IPS-20b (cell line): ENCODE data around the gene RPS2.
"Not testable (repeated sequence)": the region's sequence is repeated elsewhere in the genome, so short reads cannot be mapped to it uniquely, and the experiment has no call there.

Experiments used
- H3K27ac ChIP-seq: one replicate; pipeline ENCODE4 v1.5.1; 2013; ENCODE audit warnings: low read length
- H3K27me3 ChIP-seq: 2 replicates; pipeline ENCODE4 v1.6.1; 2013; ENCODE audit warnings: mild to moderate bottlenecking, low read length, inconsistent platforms; ENCODE audit not compliant: insufficient read depth
- H3K36me3 ChIP-seq: 2 replicates; pipeline ENCODE4 v1.6.1; 2013; ENCODE audit warnings: low read depth, mild to moderate bottlenecking, inconsistent platforms, low read length, moderate library complexity; ENCODE audit not compliant: insufficient read depth
- H3K4me1 ChIP-seq: 2 replicates; pipeline ENCODE4 v1.6.1; 2013; ENCODE audit warnings: mild to moderate bottlenecking, control low read depth, inconsistent platforms, low read length, moderate library complexity; ENCODE audit not compliant: insufficient read depth
- H3K4me3 ChIP-seq: 2 replicates; pipeline ENCODE4 v1.5.1; 2013; ENCODE audit warnings: mild to moderate bottlenecking, low read length, inconsistent platforms
- H3K9ac ChIP-seq: 2 replicates; pipeline ENCODE4 v1.6.1; 2013; ENCODE audit warnings: low read depth, mild to moderate bottlenecking, inconsistent platforms, low read length, moderate library complexity
- H3K9me3 ChIP-seq: 2 replicates; pipeline ENCODE4 v1.6.1; 2013; ENCODE audit warnings: mild to moderate bottlenecking, low read depth, low read length, inconsistent platforms; ENCODE audit not compliant: insufficient read depth

Gene RPS2

DNA sequence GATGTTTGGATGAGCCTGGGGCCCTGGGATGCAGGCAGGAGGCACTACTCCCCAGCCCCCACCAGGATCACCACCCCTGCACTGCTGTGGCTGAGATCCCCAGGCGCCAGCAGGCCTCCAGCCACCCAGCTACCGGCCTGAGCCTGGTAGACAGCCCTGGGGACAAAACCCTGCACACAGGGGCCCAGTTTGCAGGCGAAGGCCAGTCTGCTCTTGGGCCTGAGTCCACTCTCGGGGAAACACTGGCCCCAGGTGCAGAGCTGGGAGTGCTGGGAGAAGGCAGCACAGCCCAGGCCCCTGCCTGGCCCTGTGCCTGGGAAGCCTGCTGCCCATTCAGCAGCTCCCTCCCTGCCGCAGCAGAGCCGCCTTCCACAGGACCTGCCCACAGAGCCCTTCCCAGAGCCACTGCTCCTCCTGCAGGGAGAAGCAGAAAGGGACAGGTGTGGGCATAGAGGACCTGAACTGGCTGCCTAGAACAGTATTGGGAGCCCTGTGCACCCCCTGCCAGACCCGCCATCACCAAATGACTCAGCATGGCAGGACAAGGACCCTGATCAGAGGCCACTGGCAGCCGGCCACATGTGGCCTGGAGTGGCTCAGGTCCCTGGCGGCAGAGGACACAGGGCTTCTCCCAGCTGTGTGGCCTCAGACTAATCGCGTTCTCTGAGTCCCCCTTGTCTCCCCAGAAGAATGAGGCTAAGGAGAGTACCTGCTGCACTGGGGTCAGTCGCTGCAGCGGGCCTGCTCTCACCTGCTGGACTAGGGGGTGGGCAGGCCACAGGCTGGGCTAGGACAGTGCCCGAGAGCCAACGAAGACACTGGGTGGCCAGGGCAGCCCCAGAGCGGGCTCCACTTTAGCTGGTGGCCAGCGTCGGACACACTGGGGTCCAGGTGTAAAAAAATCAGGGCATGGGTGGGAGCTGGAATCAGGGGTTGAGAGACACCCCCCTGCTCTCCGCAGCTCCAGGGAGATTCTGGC, 32.3 kb downstream of the RPS2 start:
- Histone ChIP-seq H3K36me3 (no peaks in the 10 kb centered on the region), H3K9ac (no peak overlapping the region), H3K4me3 (no peak overlapping the region), H3K4me1 (no peaks in the 10 kb centered on the region), H3K9me3 (no peaks in the 10 kb centered on the region), H3K27me3 (peaks cover 15% of the 10 kb centered on the region), H3K27ac (no peak overlapping the region)

DNA sequence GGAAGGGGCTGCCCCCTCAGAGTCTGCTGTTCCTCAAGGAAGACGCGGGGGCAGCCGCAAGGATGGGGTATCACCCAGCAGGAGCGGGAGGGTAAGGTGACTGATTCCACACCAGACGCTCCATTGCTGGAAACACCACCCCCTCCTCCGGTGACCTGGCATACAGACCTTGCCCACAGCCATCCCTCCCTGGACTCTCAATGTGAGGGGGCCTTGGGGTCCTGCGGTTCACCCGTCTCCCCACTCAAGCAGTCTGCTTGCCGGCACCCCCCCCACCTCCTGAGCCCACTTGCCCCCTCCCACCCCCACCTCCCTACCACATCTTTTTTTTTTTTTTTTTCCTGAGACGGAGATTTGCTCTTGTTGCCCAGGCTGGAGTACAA, 34.3 kb downstream of the RPS2 start:
- H3K4me1 ChIP-seq, result 0 out of 2 replicates have a peak, but pooled peaks cover 2% of the 10 kb centered on the region
- no peak overlapping the region for H3K27ac ChIP-seq
- no peaks in the 10 kb centered on the region for H3K36me3 ChIP-seq
- no peak overlapping the region for H3K4me3 ChIP-seq
- no peak overlapping the region for H3K9ac ChIP-seq
- H3K27me3 ChIP-seq, result peaks cover 19% of the 10 kb centered on the region
- H3K9me3 ChIP-seq, result no peaks in the 10 kb centered on the region

DNA sequence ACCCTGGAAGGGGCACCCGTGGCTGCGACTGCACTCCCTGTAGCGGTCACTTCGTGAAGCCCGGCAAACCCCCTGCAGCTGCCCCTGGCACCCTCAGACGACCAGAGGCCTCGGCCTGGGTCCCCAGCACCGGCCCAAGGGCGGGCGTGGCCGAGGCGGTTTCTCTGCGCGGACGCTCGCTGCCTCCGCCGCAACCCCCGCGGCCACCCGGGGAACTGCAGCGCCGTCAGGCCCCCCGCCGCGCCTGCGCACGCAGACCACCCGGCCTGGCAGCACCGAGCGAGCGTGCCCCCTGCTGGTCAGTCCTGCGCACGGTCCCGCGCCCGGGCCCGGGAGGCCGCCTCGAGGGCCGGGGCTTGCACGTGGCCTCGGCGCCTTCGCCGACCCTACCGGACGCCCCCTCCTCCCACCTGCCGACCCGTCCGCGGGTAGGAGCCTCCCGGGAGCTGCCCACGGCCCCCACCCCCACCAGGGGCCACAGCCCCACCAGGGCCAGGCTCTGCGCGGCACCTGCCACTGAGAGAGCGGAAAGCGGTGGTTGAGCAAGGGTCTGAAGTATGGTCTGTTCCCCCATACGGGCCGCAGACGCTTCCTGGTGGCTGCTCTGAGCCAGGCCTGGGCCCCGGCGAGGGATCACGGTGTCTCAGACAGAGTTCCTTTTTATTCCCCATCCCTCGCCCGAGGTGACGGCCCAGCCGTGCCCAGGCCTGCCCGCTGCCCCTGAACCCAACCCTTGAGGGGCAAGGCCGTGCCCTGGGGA, 34.9 kb downstream of the RPS2 start:
- H3K4me1 ChIP-seq, result 0 out of 2 replicates have a peak, but pooled peaks cover 2% of the 10 kb centered on the region
- H3K9me3 ChIP-seq, result no peaks in the 10 kb centered on the region
- H3K27ac ChIP-seq, result no peak overlapping the region
- no peaks in the 10 kb centered on the region for H3K36me3 ChIP-seq
- H3K27me3 ChIP-seq, result peaks cover 23% of the 10 kb centered on the region
- H3K9ac ChIP-seq, result no peak overlapping the region
- H3K4me3 ChIP-seq, result peak overlapping the region; percentile 30; the same call in 1 of the 2 replicates

DNA sequence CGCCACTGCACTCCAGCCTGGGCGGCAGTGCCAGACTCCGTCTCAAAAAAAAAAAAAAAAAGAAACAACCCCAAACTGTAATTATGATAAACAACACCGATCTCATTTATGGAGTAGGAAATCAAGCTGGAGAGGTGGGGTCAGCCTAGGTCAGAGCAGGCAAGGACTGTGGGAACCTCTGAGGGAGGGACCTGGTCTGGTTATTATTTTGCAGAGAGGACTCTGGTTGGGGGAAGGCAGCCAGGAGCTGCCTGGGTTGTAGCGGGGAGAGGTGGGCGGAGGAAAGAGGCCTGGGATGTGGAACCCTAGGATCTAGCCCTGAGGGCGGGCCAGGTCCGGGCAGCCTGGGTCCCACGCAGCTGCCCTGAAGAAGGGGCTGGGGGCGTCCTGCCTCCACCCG, 35.5 kb downstream of the RPS2 start:
- H3K36me3 ChIP-seq, result no peaks in the 10 kb centered on the region
- peak overlapping the region; percentile 30; the same call in 1 of the 2 replicates for H3K4me3 ChIP-seq
- H3K9me3 ChIP-seq, result no peaks in the 10 kb centered on the region
- no peak overlapping the region for H3K9ac ChIP-seq
- H3K27me3 ChIP-seq, result peaks cover 29% of the 10 kb centered on the region
- H3K4me1 ChIP-seq, result 0 out of 2 replicates have a peak, but pooled peaks cover 2% of the 10 kb centered on the region
- H3K27ac ChIP-seq, result no peak overlapping the region

DNA sequence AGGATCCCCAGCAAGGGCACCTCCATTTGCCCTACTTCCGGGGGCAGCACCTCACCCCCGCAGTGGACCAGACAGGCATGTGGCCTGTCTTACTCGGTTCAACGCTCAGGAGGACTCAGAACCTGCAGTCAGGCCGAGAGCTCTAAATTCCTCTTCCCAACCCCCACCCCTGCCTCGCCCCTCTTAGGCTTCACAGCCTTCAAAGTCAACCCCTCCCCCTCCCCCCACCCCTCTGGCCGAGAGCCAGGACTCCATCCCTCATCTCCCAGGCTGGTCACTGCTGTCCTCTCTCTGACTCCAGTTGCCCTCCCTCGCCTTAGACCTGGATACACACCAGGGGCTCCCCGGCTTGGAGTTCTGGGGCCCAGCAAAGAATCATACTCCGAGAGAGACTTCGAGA, 38.4 kb downstream of the RPS2 start:
- no peaks in the 10 kb centered on the region for H3K9me3 ChIP-seq
- peaks cover 2% of the 10 kb centered on the region; the same call in 1 of the 2 replicates for H3K4me1 ChIP-seq
- no peaks in the 10 kb centered on the region for H3K36me3 ChIP-seq
- no peak overlapping the region for H3K9ac ChIP-seq
- H3K4me3 ChIP-seq, result no peak overlapping the region
- H3K27ac ChIP-seq, result no peak overlapping the region
- peaks cover 57% of the 10 kb centered on the region for H3K27me3 ChIP-seq

DNA sequence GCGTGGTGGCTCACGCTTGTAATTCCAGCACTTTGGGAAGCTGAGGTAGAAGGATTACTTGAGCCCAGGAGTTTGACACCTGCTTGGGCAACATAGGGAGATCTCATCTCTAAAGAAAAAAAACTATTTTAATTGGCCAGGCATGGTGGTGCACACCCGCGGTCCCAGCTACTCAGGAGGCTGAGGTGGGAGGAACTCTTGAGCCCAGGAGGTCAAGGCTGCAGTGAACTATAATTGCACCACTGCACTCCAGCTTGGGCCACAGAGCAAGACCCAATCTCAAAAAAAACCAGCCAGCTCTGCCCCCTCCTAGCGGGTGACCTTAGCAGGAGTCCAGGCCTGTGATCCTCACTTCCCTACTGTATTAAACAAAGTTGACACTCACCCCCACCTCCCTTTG, 40.5 kb downstream of the RPS2 start:
- Histone ChIP-seq H3K9ac (no peak overlapping the region), H3K36me3 (no peaks in the 10 kb centered on the region), H3K4me3 (no peak overlapping the region), H3K9me3 (no peaks in the 10 kb centered on the region), H3K4me1 (peaks cover 2% of the 10 kb centered on the region; the same call in 1 of the 2 replicates), H3K27ac (no peak overlapping the region), H3K27me3 (peaks cover 64% of the 10 kb centered on the region)

DNA sequence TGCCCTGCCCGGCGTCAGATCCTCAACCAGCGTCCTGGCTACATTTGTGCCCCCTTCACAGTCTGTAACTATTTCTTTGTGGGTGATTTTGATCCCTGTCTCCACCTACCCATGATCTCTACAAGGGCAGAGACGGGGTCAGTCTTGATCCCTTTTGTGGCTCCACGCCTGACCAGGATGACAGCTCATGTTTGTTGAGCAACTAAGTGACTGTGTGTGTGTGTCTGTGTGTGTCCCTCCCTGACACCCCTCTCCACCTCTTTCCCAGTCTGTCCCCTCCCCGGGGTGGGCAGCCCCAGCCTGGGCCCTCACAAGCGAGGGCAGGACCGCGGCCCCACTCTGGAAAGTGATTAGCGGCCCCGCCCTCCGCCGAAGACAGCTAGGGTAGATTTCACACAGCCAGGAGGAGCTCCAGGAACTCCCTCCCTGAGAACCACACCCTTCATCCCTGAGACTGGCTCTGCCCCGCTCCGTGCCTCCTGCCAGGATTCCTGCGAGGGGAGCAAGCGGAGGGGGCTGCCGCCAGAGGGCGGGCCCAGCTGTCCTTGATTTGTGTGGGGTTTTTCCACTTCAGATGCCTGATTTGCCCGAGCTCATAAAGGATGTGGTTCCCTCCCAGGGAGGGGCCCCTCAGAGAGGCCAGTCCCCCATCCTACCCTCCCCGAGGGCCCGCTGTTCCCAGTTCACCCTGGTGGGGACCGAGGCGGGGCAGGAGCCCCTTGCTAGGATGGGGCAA, 41.2 kb downstream of the RPS2 start:
- Histone ChIP-seq H3K4me1 (peaks cover 2% of the 10 kb centered on the region; the same call in 1 of the 2 replicates), H3K9ac (no peak overlapping the region), H3K27ac (no peak overlapping the region), H3K36me3 (no peaks in the 10 kb centered on the region), H3K9me3 (no peaks in the 10 kb centered on the region), H3K4me3 (peak overlapping the region; percentile 45; the same call in 1 of the 2 replicates), H3K27me3 (peaks cover 70% of the 10 kb centered on the region)

DNA sequence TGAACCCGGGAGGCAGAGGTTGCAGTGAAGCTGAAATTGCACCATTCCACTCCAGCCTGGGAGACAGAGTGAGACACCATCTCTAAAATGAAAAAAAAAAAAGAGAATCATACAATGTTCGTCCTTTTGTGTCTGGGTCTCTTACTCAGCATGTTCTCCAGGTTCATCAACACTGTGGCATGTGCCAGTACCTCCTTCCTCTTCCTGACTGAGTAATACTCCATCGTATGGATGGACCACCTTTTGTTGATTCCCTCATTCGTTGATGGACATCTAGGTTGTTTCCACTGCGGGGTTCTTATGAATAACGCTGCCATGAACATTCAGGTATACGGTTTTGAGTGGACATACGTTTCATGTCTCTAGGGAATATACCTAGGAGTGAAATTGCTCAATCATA, 42.3 kb downstream of the RPS2 start:
- Histone ChIP-seq H3K27me3 (peaks cover 78% of the 10 kb centered on the region), H3K4me3 (no peak overlapping the region), H3K27ac (no peak overlapping the region), H3K9ac (no peak overlapping the region), H3K36me3 (no peaks in the 10 kb centered on the region), H3K9me3 (no peaks in the 10 kb centered on the region), H3K4me1 (peaks cover 2% of the 10 kb centered on the region; the same call in 1 of the 2 replicates)

DNA sequence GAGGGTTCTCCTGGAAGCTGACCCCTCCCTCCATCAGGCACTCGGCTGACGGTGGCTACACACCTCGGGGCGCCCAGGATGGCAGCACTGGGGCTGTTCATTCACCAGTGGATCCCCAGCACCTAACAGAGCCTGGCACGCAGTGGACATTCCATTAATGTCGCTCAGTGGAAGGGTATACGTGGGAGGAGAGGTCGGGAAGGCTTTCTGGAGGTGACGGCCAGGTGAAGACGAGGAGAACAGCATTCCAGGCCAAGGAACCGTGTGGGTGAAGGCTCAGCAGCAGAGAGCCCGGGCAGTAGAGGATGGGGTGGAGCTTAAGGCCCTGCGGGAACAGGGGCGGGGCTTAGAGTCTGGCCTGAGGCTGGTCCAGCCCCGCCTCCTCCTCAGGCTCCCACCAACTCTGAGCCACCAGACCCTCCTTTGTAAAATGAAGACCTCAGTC, 43.9 kb downstream of the RPS2 start:
- Histone ChIP-seq H3K4me3 (no peak overlapping the region), H3K36me3 (no peaks in the 10 kb centered on the region), H3K4me1 (no peaks in the 10 kb centered on the region; the same call in 1 of the 2 replicates), H3K9ac (no peak overlapping the region), H3K27ac (no peak overlapping the region), H3K27me3 (peaks cover 94% of the 10 kb centered on the region), H3K9me3 (no peaks in the 10 kb centered on the region)

DNA sequence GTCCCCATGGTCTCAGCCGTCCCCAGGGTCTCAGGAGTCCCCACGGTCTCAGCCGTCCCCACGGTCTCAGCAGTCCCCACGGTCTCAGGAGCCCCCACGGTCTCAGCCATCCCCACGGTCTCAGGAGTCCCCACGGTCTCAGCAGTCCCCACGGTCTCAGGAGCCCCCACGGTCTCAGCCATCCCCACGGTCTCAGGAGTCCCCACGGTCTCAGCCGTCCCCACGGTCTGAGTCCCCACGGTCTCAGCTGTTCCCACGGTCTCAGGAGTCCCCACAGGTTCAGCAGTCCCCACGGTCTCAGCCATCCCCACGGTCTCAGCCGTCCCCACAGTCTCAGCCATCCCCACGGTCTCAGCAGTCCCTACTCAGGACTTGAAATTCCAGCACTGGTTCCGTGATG, 44.5 kb downstream of the RPS2 start:
- H3K4me3 ChIP-seq, H3K27ac ChIP-seq, H3K36me3 ChIP-seq, H3K4me1 ChIP-seq, H3K9me3 ChIP-seq, H3K9ac ChIP-seq: not testable (repeated sequence)
- H3K27me3 ChIP-seq, result peaks cover 94% of the 10 kb centered on the region

DNA sequence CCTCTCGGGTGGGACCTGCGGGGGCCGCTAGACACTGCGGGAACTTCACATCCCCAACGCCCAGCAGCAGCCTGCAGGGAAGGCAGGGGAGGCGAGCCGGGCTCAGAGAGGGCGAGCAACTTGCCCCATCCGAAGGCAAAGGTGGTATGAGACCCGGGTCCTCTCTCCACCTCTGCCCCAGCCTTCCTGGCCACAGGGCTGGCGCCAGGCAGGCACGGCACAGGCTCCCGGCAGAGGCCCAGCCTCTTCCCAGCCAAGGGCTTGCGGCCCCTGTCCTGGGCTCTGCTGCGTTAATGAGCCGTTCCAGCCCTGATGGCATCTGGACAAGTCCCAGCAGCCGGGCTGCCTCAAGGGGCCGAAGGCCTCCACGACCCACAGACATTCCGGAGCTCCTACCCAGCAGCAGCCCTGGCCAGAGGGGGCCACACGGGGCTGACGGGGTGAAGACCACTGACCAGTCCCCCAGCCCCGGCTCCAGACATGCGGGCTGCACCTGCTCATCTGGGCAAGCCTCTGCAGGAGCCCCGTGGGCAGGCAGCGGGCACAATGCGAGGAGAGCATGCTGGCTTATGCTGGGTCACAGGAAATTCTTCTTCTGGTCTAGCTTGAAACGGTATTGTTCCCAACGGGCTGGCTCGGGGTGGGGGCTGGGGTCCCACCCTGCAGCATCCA, 45.2 kb downstream of the RPS2 start:
- H3K4me3 ChIP-seq, result no peak overlapping the region
- H3K27ac ChIP-seq, result no peak overlapping the region
- H3K36me3 ChIP-seq, result no peaks in the 10 kb centered on the region
- H3K4me1 ChIP-seq, result no peaks in the 10 kb centered on the region; the same call in 1 of the 2 replicates
- no peaks in the 10 kb centered on the region for H3K9me3 ChIP-seq
- H3K9ac ChIP-seq, result no peak overlapping the region
- peaks cover 97% of the 10 kb centered on the region for H3K27me3 ChIP-seq
